ENCODE data around the gene FHIT. TPM values are rescaled to one million over a fixed set of nuclear protein-coding genes. Genes with fewer than 3 reads are reported as not detected.

Gene FHIT
- total and polyA plus RNA-seq, 7 donors = 0.98 to 10.4 (median 4.0) TPM

- TF ChIP-seq, protein P1, sequence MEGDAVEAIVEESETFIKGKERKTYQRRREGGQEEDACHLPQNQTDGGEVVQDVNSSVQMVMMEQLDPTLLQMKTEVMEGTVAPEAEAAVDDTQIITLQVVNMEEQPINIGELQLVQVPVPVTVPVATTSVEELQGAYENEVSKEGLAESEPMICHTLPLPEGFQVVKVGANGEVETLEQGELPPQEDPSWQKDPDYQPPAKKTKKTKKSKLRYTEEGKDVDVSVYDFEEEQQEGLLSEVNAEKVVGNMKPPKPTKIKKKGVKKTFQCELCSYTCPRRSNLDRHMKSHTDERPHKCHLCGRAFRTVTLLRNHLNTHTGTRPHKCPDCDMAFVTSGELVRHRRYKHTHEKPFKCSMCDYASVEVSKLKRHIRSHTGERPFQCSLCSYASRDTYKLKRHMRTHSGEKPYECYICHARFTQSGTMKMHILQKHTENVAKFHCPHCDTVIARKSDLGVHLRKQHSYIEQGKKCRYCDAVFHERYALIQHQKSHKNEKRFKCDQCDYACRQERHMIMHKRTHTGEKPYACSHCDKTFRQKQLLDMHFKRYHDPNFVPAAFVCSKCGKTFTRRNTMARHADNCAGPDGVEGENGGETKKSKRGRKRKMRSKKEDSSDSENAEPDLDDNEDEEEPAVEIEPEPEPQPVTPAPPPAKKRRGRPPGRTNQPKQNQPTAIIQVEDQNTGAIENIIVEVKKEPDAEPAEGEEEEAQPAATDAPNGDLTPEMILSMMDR (IDR thresholded peaks at IDR 0.05) = no peak
- WGBS, 3 donors = 86 to 94% (median 88%) methylated on average over 12 of the region's 12 CpGs
- Histone ChIP-seq H3K4me3 (no peak overlapping the region), H3K27ac (no peak overlapping the region), H3K9me3 (no peaks in the 10 kb centered on the region), H3K27me3 (ENCODE audit: insufficient read depth in 3 of 3, low read length in 2 of 3) (no peaks in the 10 kb centered on the region), H3K36me3 (ENCODE audit: insufficient read depth in 1 of 2, low read depth in 1 of 2) (no peaks in the 10 kb centered on the region), H3K4me1 (no peaks in the 10 kb centered on the region)
- no peak for DNase-seq
- no peak for ATAC-seq
- intact Hi-C loops (cut with DNase I) = no loop called here
Observed at GRCh38 chr3:60048447-60048848, 1202.8 kb downstream of the FHIT start.

- intact Hi-C loops (cut with DNase I) = no loop called here
- H3K4me3 ChIP-seq = no peak overlapping the region
- WGBS, 3 donors = 94 to 95% (median 94%) methylated on average over 9 of the region's 9 CpGs
- no peak overlapping the region for H3K27ac ChIP-seq
- H3K36me3 ChIP-seq (ENCODE audit: insufficient read depth in 1 of 2, low read depth in 1 of 2) = no peaks in the 10 kb centered on the region
- no peaks in the 10 kb centered on the region for H3K4me1 ChIP-seq
- TF ChIP-seq, protein P1 (IDR thresholded peaks at IDR 0.05) = no peak
- H3K9me3 ChIP-seq = no peaks in the 10 kb centered on the region
- ATAC-seq = no peak
- no peak for DNase-seq
- no peaks in the 10 kb centered on the region for H3K27me3 ChIP-seq (ENCODE audit: insufficient read depth in 3 of 3, low read length in 2 of 3)
Observed at GRCh38 chr3:60047426-60048200, 1203.6 kb downstream of the FHIT start.

DNA sequence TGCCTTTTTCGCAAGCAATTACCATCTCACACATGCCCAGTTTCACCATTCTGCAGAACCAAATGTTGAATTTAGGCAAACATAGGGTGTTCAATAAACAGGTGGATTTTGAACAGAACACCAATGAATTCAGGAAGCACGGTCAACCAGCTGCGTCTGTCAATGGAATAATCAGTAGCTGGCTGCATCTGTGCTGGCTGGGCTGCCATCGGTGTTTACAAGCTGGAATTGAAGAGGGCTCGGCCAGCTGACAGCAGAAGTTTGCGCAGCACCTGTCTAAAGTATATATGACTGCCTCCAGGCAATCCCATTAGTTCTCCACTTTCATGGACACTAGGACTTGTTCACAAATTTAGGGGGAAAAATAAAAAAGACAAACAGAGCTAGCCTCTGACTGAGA lies 1205.0 kb downstream of the FHIT start:
- Histone ChIP-seq H3K4me1 (no peaks in the 10 kb centered on the region), H3K27ac (no peak overlapping the region), H3K27me3 (ENCODE audit: insufficient read depth in 3 of 3, low read length in 2 of 3) (no peaks in the 10 kb centered on the region), H3K4me3 (no peak overlapping the region), H3K9me3 (no peaks in the 10 kb centered on the region), H3K36me3 (ENCODE audit: insufficient read depth in 1 of 2, low read depth in 1 of 2) (no peaks in the 10 kb centered on the region)
- TF ChIP-seq, protein P1 (IDR thresholded peaks at IDR 0.05) = no peak
- WGBS, 3 donors = 29 to 43% (median 32%) methylated on average over 6 of the region's 6 CpGs
- intact Hi-C loops (cut with DNase I) = no loop called here
- ATAC-seq (no peak), DNase-seq (no peak)

- Histone ChIP-seq H3K27me3 (ENCODE audit: insufficient read depth in 3 of 3, low read length in 2 of 3) (no peaks in the 10 kb centered on the region), H3K9me3 (no peaks in the 10 kb centered on the region), H3K27ac (no peak overlapping the region), H3K4me3 (no peak overlapping the region), H3K4me1 (no peaks in the 10 kb centered on the region), H3K36me3 (ENCODE audit: insufficient read depth in 1 of 2, low read depth in 1 of 2) (no peaks in the 10 kb centered on the region)
- intact Hi-C loops (cut with DNase I) = no loop called here
- no peak for DNase-seq
- 98 to 100% (median 100%) methylated on average over 1 of the region's 1 CpG for WGBS, 3 donors
- ATAC-seq = no peak
- TF ChIP-seq, protein P1 (IDR thresholded peaks at IDR 0.05) = no peak
Observed at GRCh38 chr3:60045686-60046085, 1205.6 kb downstream of the FHIT start.

DNA sequence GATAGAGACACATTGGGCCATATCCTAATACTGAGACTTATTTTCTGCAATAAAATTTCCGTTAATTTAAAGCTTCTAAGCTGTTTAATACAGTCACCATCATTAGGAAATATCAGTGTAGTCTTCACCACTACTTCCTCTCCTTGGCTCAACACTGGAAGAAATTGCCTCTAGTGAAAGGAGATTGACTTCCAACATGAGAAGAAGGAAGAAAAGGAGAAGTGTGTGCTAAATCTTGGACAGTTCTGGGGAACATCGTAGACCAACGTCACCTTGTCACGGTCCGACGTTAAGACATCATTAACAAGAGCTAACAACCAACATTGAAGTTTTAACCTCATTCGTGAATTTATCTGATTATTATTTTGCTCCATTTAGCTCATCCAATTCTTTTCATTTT lies 1214.4 kb downstream of the FHIT start:
- intact Hi-C loops (cut with DNase I) = no loop called here
- Histone ChIP-seq H3K36me3 (ENCODE audit: insufficient read depth in 1 of 2, low read depth in 1 of 2) (no peaks in the 10 kb centered on the region), H3K9me3 (no peaks in the 10 kb centered on the region), H3K4me1 (no peaks in the 10 kb centered on the region), H3K4me3 (no peak overlapping the region), H3K27me3 (ENCODE audit: insufficient read depth in 3 of 3, low read length in 2 of 3) (no peaks in the 10 kb centered on the region), H3K27ac (no peak overlapping the region)
- 93 to 95% (median 94%) methylated on average over 7 of the region's 7 CpGs for WGBS, 3 donors
- DNase-seq (no peak), ATAC-seq (no peak)
- TF ChIP-seq, protein P1 (IDR thresholded peaks at IDR 0.05) = no peak

Data from psoas muscle (tissue), 8 donors.